DND-41 (cell line): ENCODE data around the gene GDPGP1.

Experiments used
- ATAC-seq: fragments of 200-7000 bp; cut with Tn5 transposase; 3 replicates; pipeline ENCODE4 v1.9.1; 2021; ENCODE audit warnings: low read depth; ENCODE audit not compliant: insufficient read depth
- DNase-seq: peaks from one replicate; pipeline ENCODE4 v3.0.0-alpha.2; 2020
- H2AFZ ChIP-seq: 2 replicates; pipeline ENCODE4 v1.6.0; 2012; ENCODE audit warnings: low read depth, low read length
- H3K27ac ChIP-seq: 2 replicates; pipeline ENCODE4 v1.5.1; 2012; ENCODE audit warnings: low read length, inconsistent platforms
- H3K27me3 ChIP-seq: fragments of 200-600 bp; sonication (generic); 2 replicates; pipeline ENCODE4 v1.6.0; 2012; ENCODE audit warnings: low read length, mild to moderate bottlenecking, inconsistent platforms; ENCODE audit not compliant: insufficient read depth, poor library complexity
- H3K36me3 ChIP-seq: 2 replicates; pipeline ENCODE4 v1.5.1; 2012; ENCODE audit warnings: low read length, inconsistent platforms; ENCODE audit not compliant: insufficient read depth
- H3K4me1 ChIP-seq: 2 replicates; pipeline ENCODE4 v1.5.1; 2012; ENCODE audit warnings: mild to moderate bottlenecking, low read length; ENCODE audit not compliant: insufficient read depth
- H3K4me2 ChIP-seq: 2 replicates; pipeline ENCODE4 v1.6.0; 2012; ENCODE audit warnings: mild to moderate bottlenecking, moderate library complexity, low read length, inconsistent platforms; ENCODE audit not compliant: insufficient read depth
- H3K4me3 ChIP-seq, 2 experiments: fragments of 200-600 bp in 1 of 2; shearing (Covaris generic) in 1 of 2; 2 replicates each; pipeline ENCODE4 v1.5.1; 2012 to 2016; ENCODE audit warnings: inconsistent platforms in 2 of 2, low read length in 2 of 2, mild to moderate bottlenecking in 2 of 2, low read depth in 1 of 2, moderate library complexity in 1 of 2
- H3K79me2 ChIP-seq: 2 replicates; pipeline ENCODE4 v1.6.0; 2012; ENCODE audit warnings: low read length, inconsistent platforms; ENCODE audit not compliant: insufficient read depth
- H3K9ac ChIP-seq: 2 replicates; pipeline ENCODE4 v1.6.0; 2012; ENCODE audit warnings: low read depth, mild to moderate bottlenecking, inconsistent platforms, low read length, moderate library complexity
- H3K9me3 ChIP-seq: 2 replicates; pipeline ENCODE4 v1.5.1; 2012; ENCODE audit warnings: low read length, moderate library complexity, mild to moderate bottlenecking, inconsistent platforms; ENCODE audit not compliant: insufficient read depth, severe bottlenecking
- H4K20me1 ChIP-seq: 2 replicates; pipeline ENCODE4 v1.6.0; 2012; ENCODE audit warnings: low read length; ENCODE audit not compliant: insufficient read depth
- CTCF ChIP-seq: IDR thresholded peaks from 2 replicates; pipeline ENCODE4 v1.5.1; 2012; ENCODE audit warnings: borderline replicate concordance, low read length, moderate library complexity, mild to moderate bottlenecking; ENCODE audit not compliant: poor library complexity, severe bottlenecking; ENCODE audit errors: extremely low read depth
- EZH2 ChIP-seq: IDR thresholded peaks from 3 replicates; pipeline ENCODE4 v1.6.1; 2012; ENCODE audit warnings: borderline replicate concordance, low read depth, mild to moderate bottlenecking, moderate library complexity, low read length, inconsistent platforms; ENCODE audit not compliant: severe bottlenecking

Gene GDPGP1

DNA sequence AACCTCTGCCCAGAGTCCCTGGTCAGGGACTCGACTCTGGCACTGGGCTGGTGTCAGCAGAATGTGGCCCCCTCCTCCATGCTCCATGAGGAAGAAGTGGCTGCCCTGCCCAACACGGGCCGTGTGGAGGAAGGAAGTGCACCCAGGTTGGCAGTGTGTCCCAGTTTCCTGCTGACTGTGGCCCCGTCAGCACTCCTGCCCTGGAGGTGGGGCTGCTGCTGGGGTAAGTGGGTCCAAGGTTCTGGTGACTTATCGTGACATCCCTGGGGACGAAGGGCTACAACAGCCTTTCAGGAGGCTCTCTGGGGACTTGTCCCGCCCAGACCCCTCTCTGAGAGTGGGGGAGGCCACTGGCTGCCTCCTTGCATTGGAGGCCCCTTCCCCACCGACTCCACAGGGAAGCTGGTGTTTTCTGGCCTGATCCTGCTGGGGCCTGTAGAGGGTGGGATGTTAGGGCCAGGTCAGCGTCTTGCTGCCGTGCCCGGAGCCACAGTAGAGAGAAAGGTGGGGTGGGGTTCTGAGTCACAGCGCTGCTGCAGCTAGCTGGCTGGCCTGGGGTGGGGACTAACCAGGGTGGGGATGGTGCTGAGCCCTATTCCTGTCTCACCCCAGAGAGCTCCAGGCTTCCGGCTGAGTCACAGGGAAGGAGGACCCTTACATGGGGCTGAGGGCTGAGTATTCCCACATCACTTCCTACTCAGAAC lies 22.4 kb upstream of the GDPGP1 start:
- Histone ChIP-seq H2AFZ (no peak overlapping the region), H3K79me2 (no peaks in the 10 kb centered on the region), H3K9ac (no peak overlapping the region), H4K20me1 (no peaks in the 10 kb centered on the region), H3K4me1 (no peaks in the 10 kb centered on the region), H3K36me3 (no peaks in the 10 kb centered on the region), H3K9me3 (no peaks in the 10 kb centered on the region), H3K4me3 (no peak overlapping the region), H3K27ac (no peak overlapping the region), H3K4me2 (no peak overlapping the region), H3K27me3 (no peaks in the 10 kb centered on the region)
- no peak for ATAC-seq
- TF ChIP-seq CTCF (no peak), EZH2 (no peak)
- DNase-seq = no peak

DNA sequence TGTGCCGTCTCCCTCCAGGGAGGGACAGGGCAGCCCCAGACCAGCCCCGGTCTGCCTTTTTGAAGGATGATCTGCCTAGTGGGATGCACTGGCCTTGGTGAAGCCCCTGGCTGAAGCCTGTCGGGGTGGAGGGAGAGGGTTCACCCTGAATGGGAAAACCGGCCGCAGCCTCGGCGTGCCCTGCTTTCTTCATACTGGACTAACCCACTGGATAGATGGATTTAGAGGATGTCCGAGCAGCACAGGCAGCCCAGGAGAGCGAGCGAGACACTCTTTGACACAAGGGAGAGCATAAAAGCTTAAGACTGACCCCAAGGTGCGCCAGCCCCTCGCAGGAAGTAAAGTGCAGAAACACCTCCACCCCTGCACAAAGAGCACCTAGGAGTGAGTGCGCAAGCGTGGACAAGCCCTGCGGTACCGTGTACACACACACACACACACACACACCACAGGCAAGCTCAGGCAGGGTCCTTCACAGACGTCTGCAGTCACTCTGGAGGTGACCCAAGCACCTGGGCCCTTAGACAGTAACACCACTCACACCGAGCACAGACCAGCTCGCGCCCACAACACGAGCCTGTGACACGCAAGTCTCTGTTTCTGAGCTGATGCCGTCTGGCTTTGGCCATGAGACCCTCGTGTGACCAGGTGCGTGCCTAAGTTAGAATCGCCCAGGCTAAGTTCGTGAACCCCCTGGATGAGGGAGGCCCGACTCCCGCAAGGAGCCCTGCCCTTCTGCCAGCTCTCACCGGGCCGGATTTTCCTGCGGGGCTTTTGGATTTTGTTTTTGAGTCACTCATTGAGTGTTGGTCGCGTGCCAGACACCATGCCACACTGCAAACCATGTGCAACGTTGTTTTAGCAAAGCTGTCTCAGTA lies 21.5 kb upstream of the GDPGP1 start:
- Histone ChIP-seq H3K4me1 (no peaks in the 10 kb centered on the region), H3K4me3 (no peak overlapping the region), H3K79me2 (no peaks in the 10 kb centered on the region), H4K20me1 (no peaks in the 10 kb centered on the region), H2AFZ (no peak overlapping the region), H3K9me3 (no peaks in the 10 kb centered on the region), H3K36me3 (no peaks in the 10 kb centered on the region), H3K4me2 (no peak overlapping the region), H3K9ac (no peak overlapping the region), H3K27ac (no peak overlapping the region), H3K27me3 (no peaks in the 10 kb centered on the region)
- DNase-seq (no peak), ATAC-seq (no peak)
- TF ChIP-seq CTCF (no peak), EZH2 (no peak)

GRCh38 chr15:90213122-90213817 lies 20.7 kb upstream of the GDPGP1 start:
- Histone ChIP-seq H2AFZ (no peak overlapping the region), H3K9me3 (no peaks in the 10 kb centered on the region), H3K36me3 (no peaks in the 10 kb centered on the region), H4K20me1 (no peaks in the 10 kb centered on the region), H3K79me2 (no peaks in the 10 kb centered on the region), H3K4me2 (no peak overlapping the region), H3K9ac (no peak overlapping the region), H3K27ac (no peak overlapping the region), H3K4me1 (no peaks in the 10 kb centered on the region), H3K4me3 (no peak overlapping the region), H3K27me3 (no peaks in the 10 kb centered on the region)
- no peak for TF ChIP-seq EZH2
- no peak for TF ChIP-seq CTCF
- no peak for ATAC-seq
- DNase-seq = no peak
